RWPE2 (cell line): ENCODE data around the gene SLC32A1.

ENCODE experiments used
- ATAC-seq: fragments of 200-7000 bp; cut with Tn5 transposase; 3 replicates; pipeline ENCODE4 v1.9.1; 2021; ENCODE audit warnings: low read depth
- DNase-seq: peaks from one replicate; pipeline ENCODE4 v3.0.0-alpha.2; 2020; ENCODE audit warnings: low spot score
- H3K27ac ChIP-seq: fragments of 450-650 bp; 2 replicates; pipeline ENCODE4 v1.5.1; 2017; ENCODE audit warnings: mild to moderate bottlenecking; ENCODE audit not compliant: poor library complexity, severe bottlenecking
- H3K27me3 ChIP-seq: fragments of 250-450 bp; sonication (Bioruptor Pico); 2 replicates; pipeline ENCODE4 v1.5.1; 2021; ENCODE audit warnings: mild to moderate bottlenecking, moderate library complexity; ENCODE audit not compliant: insufficient read depth, poor library complexity, severe bottlenecking
- H3K36me3 ChIP-seq: fragments of 250-450 bp; sonication (Bioruptor Pico); 2 replicates; pipeline ENCODE4 v1.5.1; 2020; ENCODE audit warnings: low read depth, mild to moderate bottlenecking, moderate library complexity
- H3K4me1 ChIP-seq: fragments of 250-450 bp; sonication (Bioruptor Pico); 2 replicates; pipeline ENCODE4 v1.5.1; 2021; ENCODE audit warnings: mild to moderate bottlenecking, moderate library complexity; ENCODE audit not compliant: insufficient read depth, poor library complexity, severe bottlenecking
- H3K4me3 ChIP-seq: fragments of 250-450 bp; sonication (Bioruptor Pico); 2 replicates; pipeline ENCODE4 v1.5.1; 2021; ENCODE audit warnings: mild to moderate bottlenecking, moderate library complexity; ENCODE audit not compliant: severe bottlenecking
- H3K9me3 ChIP-seq: fragments of 250-450 bp; sonication (Bioruptor Pico); 2 replicates; pipeline ENCODE4 v1.5.1; 2021; ENCODE audit warnings: mild to moderate bottlenecking, moderate library complexity; ENCODE audit not compliant: severe bottlenecking
- CTCF ChIP-seq: fragments of 450-650 bp; IDR thresholded peaks from one replicate; pipeline ENCODE4 v1.5.1; 2017; ENCODE audit warnings: mild to moderate bottlenecking, moderate library complexity; ENCODE audit not compliant: poor library complexity, severe bottlenecking

Gene SLC32A1

DNA sequence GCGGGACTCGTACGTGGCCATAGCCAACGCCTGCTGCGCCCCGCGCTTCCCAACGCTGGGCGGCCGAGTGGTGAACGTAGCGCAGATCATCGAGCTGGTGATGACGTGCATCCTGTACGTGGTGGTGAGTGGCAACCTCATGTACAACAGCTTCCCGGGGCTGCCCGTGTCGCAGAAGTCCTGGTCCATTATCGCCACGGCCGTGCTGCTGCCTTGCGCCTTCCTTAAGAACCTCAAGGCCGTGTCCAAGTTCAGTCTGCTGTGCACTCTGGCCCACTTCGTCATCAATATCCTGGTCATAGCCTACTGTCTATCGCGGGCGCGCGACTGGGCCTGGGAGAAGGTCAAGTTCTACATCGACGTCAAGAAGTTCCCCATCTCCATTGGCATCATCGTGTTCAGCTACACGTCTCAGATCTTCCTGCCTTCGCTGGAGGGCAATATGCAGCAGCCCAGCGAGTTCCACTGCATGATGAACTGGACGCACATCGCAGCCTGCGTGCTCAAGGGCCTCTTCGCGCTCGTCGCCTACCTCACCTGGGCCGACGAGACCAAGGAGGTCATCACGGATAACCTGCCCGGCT, 3.4 kb downstream of the SLC32A1 start:
- no peak overlapping the region for H3K4me3 ChIP-seq
- DNase-seq (peak; percentile 85), ATAC-seq (no peak)
- H3K27me3 ChIP-seq, result peaks cover 100% of the 10 kb centered on the region
- no peak overlapping the region for H3K27ac ChIP-seq
- H3K36me3 ChIP-seq, result no peaks in the 10 kb centered on the region
- no peaks in the 10 kb centered on the region for H3K9me3 ChIP-seq
- TF ChIP-seq CTCF, result no peak
- no peaks in the 10 kb centered on the region for H3K4me1 ChIP-seq

DNA sequence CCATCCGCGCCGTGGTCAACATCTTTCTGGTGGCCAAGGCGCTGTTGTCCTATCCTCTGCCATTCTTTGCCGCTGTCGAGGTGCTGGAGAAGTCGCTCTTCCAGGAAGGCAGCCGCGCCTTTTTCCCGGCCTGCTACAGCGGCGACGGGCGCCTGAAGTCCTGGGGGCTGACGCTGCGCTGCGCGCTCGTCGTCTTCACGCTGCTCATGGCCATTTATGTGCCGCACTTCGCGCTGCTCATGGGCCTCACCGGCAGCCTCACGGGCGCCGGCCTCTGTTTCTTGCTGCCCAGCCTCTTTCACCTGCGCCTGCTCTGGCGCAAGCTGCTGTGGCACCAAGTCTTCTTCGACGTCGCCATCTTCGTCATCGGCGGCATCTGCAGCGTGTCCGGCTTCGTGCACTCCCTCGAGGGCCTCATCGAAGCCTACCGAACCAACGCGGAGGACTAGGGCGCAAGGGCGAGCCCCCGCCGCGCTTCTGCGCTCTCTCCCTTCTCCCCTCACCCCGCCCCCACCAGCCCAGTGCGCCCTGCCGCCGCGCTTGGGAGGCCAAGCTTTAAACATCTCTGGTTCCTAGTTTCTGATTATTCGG, 4.0 kb downstream of the SLC32A1 start:
- Histone ChIP-seq H3K27ac (no peak overlapping the region), H3K4me1 (no peaks in the 10 kb centered on the region), H3K4me3 (no peak overlapping the region), H3K27me3 (peaks cover 100% of the 10 kb centered on the region), H3K9me3 (no peaks in the 10 kb centered on the region), H3K36me3 (no peaks in the 10 kb centered on the region)
- DNase-seq (no peak), ATAC-seq (no peak)
- TF ChIP-seq CTCF, result no peak

- no peaks in the 10 kb centered on the region for H3K9me3 ChIP-seq
- H3K4me3 ChIP-seq, result no peak overlapping the region
- H3K36me3 ChIP-seq, result no peaks in the 10 kb centered on the region
- no peaks in the 10 kb centered on the region for H3K4me1 ChIP-seq
- peaks cover 100% of the 10 kb centered on the region for H3K27me3 ChIP-seq
- TF ChIP-seq CTCF, result no peak
- DNase-seq (peak; percentile 84), ATAC-seq (no peak)
- no peak overlapping the region for H3K27ac ChIP-seq
Observed at GRCh38 chr20:38728911-38729642, 4.8 kb downstream of the SLC32A1 start.

DNA sequence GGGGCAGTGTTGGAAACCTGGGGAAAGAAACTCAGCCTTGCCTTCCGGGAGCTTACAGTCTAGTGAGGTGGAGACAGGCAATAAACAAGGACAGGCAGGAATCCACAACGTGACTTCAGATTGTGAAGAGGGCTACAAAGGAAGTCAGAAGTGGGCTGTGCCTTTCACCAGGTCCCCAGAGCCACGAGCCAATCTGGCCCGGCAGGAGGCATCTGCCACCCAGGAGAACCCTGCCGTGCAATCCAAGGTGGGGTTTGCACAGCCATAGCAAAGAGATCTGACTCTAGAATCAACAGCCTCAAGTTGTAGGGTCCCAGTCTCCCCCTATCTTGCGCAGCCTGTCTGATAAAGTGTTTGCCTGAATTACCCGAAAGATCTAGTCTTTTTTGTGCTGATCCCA, 5.5 kb downstream of the SLC32A1 start:
- Histone ChIP-seq H3K27ac (no peak overlapping the region), H3K36me3 (no peaks in the 10 kb centered on the region), H3K4me3 (no peak overlapping the region), H3K9me3 (no peaks in the 10 kb centered on the region), H3K4me1 (no peaks in the 10 kb centered on the region), H3K27me3 (peaks cover 100% of the 10 kb centered on the region)
- ATAC-seq (no peak), DNase-seq (peak; percentile 67)
- TF ChIP-seq CTCF, result no peak
